OCI-LY7 (cell line): ENCODE measurements around the gene NEAT1. TPM values are rescaled to one million over a fixed set of nuclear protein-coding genes. Genes with fewer than 3 reads are reported as not detected.

Experiments
- BruUV-seq: library from RNA; stranded (reverse); fragments of 400-500 nt; replicated peaks from 2 replicates; lab custom pipeline; 2021; lab: Mats Ljungman, UMichigan
- CTCF ChIA-PET: fragments of 300-600 bp; sonication (Branson Sonifier 250); formaldehyde crosslinking; loops from one replicate; lab custom pipeline; 2022; ENCODE audit warnings: antibody characterized with exemption; ENCODE audit not compliant: unreplicated experiment; lab: Charles Lee
- POLR2A ChIA-PET: fragments of 300-600 bp; sonication (Branson Sonifier 250); formaldehyde crosslinking; loops from one replicate; lab custom pipeline; 2022; ENCODE audit warnings: antibody characterized with exemption; lab: Charles Lee
- DNase-seq: peaks from one replicate; pipeline ENCODE4 v3.0.0-alpha.2; 2015; ENCODE audit warnings: low spot score
- H2AFZ ChIP-seq: fragments of 200-600 bp; sonication (generic), shearing (Covaris generic); 2 replicates; pipeline ENCODE4 v1.6.1; 2014; ENCODE audit warnings: mild to moderate bottlenecking, antibody characterized with exemption, low read length, moderate library complexity
- H3K27ac ChIP-seq: fragments of 200-600 bp; sonication (generic); 2 replicates; pipeline ENCODE4 v1.5.1; 2014; ENCODE audit warnings: mixed run types, low read depth, mild to moderate bottlenecking, moderate library complexity, low read length, inconsistent platforms; ENCODE audit not compliant: poor library complexity, severe bottlenecking
- H3K36me3 ChIP-seq: fragments of 200-600 bp; sonication (generic); 2 replicates; pipeline ENCODE4 v1.6.1; 2014; ENCODE audit warnings: mild to moderate bottlenecking, antibody characterized with exemption, low read length, moderate library complexity, mixed read lengths; ENCODE audit not compliant: insufficient read depth
- H3K4me1 ChIP-seq: fragments of 200-600 bp; sonication (generic); 2 replicates; pipeline ENCODE4 v1.5.1; 2014; ENCODE audit warnings: mild to moderate bottlenecking, low read length; ENCODE audit not compliant: insufficient read depth, poor library complexity, severe bottlenecking
- H3K4me2 ChIP-seq: fragments of 200-600 bp; sonication (generic); 2 replicates; pipeline ENCODE4 v1.6.1; 2014; ENCODE audit warnings: mild to moderate bottlenecking, low read length
- H3K4me3 ChIP-seq: fragments of 200-600 bp; sonication (generic); 2 replicates; pipeline ENCODE4 v1.5.1; 2014; ENCODE audit warnings: mild to moderate bottlenecking, low read depth, low read length; ENCODE audit not compliant: poor library complexity, severe bottlenecking
- H3K79me2 ChIP-seq: fragments of 200-600 bp; sonication (generic); 2 replicates; pipeline ENCODE4 v1.6.1; 2016; ENCODE audit warnings: low read depth, mild to moderate bottlenecking, low read length, moderate library complexity, mixed read lengths; ENCODE audit not compliant: insufficient read depth
- H3K9me2 ChIP-seq: fragments of 200-600 bp; sonication (generic); 2 replicates; pipeline ENCODE4 v1.6.1; 2016; ENCODE audit warnings: mild to moderate bottlenecking, low read length, mixed read lengths; ENCODE audit not compliant: insufficient read depth
- H3K9me3 ChIP-seq: fragments of 200-600 bp; sonication (generic); 2 replicates; pipeline ENCODE4 v1.6.1; 2014; ENCODE audit warnings: mild to moderate bottlenecking, mixed run types, low read length, mixed read lengths
- H4K20me1 ChIP-seq: fragments of 200-600 bp; sonication (generic); 2 replicates; pipeline ENCODE4 v1.6.1; 2014; ENCODE audit warnings: mild to moderate bottlenecking, antibody characterized with exemption, low read length, moderate library complexity, mixed read lengths; ENCODE audit not compliant: insufficient read depth
- CTCF ChIP-seq: fragments of 200-600 bp; sonication (generic); conservative IDR thresholded peaks from 2 replicates; pipeline ENCODE4 v1.5.1; 2014; ENCODE audit warnings: mild to moderate bottlenecking, antibody characterized with exemption, low read length, moderate library complexity, mixed read lengths
- EZH2phosphoT487 ChIP-seq: fragments of 200-600 bp; sonication (generic); IDR thresholded peaks from 2 replicates; pipeline ENCODE4 v1.6.1; 2018; ENCODE audit warnings: low read depth, borderline replicate concordance, mild to moderate bottlenecking, mixed run types, antibody characterized with exemption, low read length, moderate library complexity, mixed read lengths
- intact Hi-C: fragments of 100-400 bp; cut with micrococcal nuclease; formaldehyde crosslinking; loops from one replicate; pipeline ENCODE4 v1.10.0; 2022; ENCODE audit not compliant: unreplicated experiment
- total RNA-seq, 2 experiments: library from RNA; depleted of rRNA in 1 of 2; stranded (reverse); fragments of >200 nt in 1 of 2; shearing (Covaris generic) in 1 of 2; gene quantifications; 2 replicates each; pipeline ENCODE4 v1.2.3, GENCODE V29; 2014 to 2022

Gene NEAT1
- total RNA-seq, 2 experiments from 2014 or later = 30.1 to 440 TPM

GRCh38 chr11:65418431-65418680, 4.2 kb upstream of the NEAT1 start:
- DNase-seq = no peak
- Histone ChIP-seq H3K79me2 (peaks cover 50% of the 10 kb centered on the region), H3K4me2 (peak overlapping the region; percentile 91), H2AFZ (no peak overlapping the region), H3K9me3 (no peaks in the 10 kb centered on the region), H3K27ac (peak overlapping the region; percentile 97), H3K9me2 (no peaks in the 10 kb centered on the region), H3K4me3 (peak overlapping the region; percentile 73), H3K4me1 (peaks cover 70% of the 10 kb centered on the region), H3K36me3 (peaks cover 13% of the 10 kb centered on the region), H4K20me1 (no peaks in the 10 kb centered on the region)
- ChIA-PET POLR2A (interaction anchor here (1.2 to 11.5 kb wide), 5 partner anchors 12 to 89 kb away, joined by 3 to 237 read pairs (median 18); partner anchors contain the start of gene MALAT1), CTCF (interaction anchor here (0.7 kb wide), 1 partner anchor 967 kb away, joined by 3 read pairs; no protein-coding TSS in a partner anchor)
- no TSS peak for BruUV-seq
- no peak for TF ChIP-seq EZH2phosphoT487
- no peak for TF ChIP-seq CTCF
- intact Hi-C loops = loop anchor here (5.0 kb wide), 1 partner anchor 51 kb away; no protein-coding TSS in a partner anchor

DNA sequence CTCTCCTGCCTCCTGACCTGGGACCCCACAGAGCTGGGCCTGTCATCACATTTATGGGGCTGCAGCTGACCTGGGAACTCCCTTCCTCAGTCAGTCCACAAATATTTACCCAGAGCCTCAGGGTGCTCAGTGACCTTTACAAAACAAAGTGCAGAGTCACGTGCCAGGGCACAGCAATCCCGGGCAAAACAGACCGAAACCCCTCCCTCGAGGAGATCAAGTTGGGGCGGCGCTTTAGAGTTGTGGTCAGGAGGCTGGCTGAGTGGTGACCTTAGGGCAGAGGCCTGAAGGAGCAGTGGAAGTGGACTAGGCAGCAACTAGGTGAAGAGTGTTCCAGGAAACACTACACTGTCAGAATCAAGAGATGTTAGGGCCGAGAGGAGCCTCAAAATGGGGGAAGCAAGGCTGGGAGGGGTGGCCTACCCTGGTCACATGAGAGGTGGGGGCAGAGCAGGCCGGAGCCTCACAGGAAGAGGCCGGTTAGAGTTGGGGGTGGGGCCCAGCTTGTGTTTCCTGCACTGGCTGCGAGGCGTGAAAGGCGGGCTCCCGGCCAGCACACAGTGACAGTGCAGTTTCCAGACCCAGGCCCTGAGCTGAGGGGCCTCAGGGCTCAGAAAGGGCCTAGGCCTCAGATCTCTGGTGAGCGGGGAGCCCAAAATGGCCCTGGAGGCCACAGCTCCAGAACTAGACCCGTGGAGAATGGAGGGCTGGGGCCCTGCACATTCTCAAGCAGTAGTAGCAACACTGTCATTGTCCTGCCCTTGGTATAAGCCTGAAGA, 3.7 kb upstream of the NEAT1 start:
- Histone ChIP-seq H3K79me2 (peaks cover 55% of the 10 kb centered on the region), H3K9me2 (no peaks in the 10 kb centered on the region), H3K4me1 (peaks cover 70% of the 10 kb centered on the region), H3K27ac (peak overlapping the region; percentile 97), H3K9me3 (no peaks in the 10 kb centered on the region), H3K4me2 (peak overlapping the region; percentile 91), H3K36me3 (peaks cover 14% of the 10 kb centered on the region), H2AFZ (no peak overlapping the region), H3K4me3 (peak overlapping the region; percentile 73), H4K20me1 (0 out of 2 replicates have a peak, but pooled peaks cover under 1% of the 10 kb centered on the region)
- no peak for TF ChIP-seq CTCF
- no peak for TF ChIP-seq EZH2phosphoT487
- intact Hi-C loops = loop anchor here (1.0 to 5.0 kb wide), 2 partner anchors 24 to 52 kb away; no protein-coding TSS in a partner anchor
- peak; percentile 98 for DNase-seq
- POLR2A ChIA-PET = interaction anchor here (0.6 to 11.5 kb wide), 10 partner anchors 10 to 90 kb away, joined by 3 to 237 read pairs (median 14); partner anchors contain the start of gene MALAT1
- BruUV-seq = no TSS peak
- CTCF ChIA-PET = interaction anchor here (0.6 to 1.8 kb wide), 3 partner anchors 11 to 967 kb away, joined by 3 to 5 read pairs (median 3); partner anchors contain the start of gene MALAT1

- H2AFZ ChIP-seq = no peak overlapping the region
- H3K4me2 ChIP-seq = peak overlapping the region; percentile 91
- no TSS peak for BruUV-seq
- peaks cover 70% of the 10 kb centered on the region for H3K4me1 ChIP-seq
- intact Hi-C loops = loop anchor here (1.0 to 5.0 kb wide), 2 partner anchors 24 to 52 kb away; no protein-coding TSS in a partner anchor
- peak overlapping the region; percentile 97 for H3K27ac ChIP-seq
- 0 out of 2 replicates have a peak, but pooled peaks cover 4% of the 10 kb centered on the region for H4K20me1 ChIP-seq
- no peaks in the 10 kb centered on the region for H3K9me2 ChIP-seq
- DNase-seq = no peak
- ChIA-PET POLR2A (interaction anchor here (1.1 to 11.5 kb wide), 11 partner anchors 9 to 90 kb away, joined by 4 to 237 read pairs (median 10); partner anchors contain the start of gene MALAT1), CTCF (interaction anchor here (0.5 to 1.8 kb wide), 2 partner anchors 23 to 79 kb away, joined by 3 to 5 read pairs; partner anchors contain the start of gene MALAT1)
- no peaks in the 10 kb centered on the region for H3K9me3 ChIP-seq
- H3K4me3 ChIP-seq = peak overlapping the region; percentile 73
- H3K36me3 ChIP-seq = peaks cover 16% of the 10 kb centered on the region
- TF ChIP-seq CTCF (no peak), EZH2phosphoT487 (no peak)
- H3K79me2 ChIP-seq = peaks cover 61% of the 10 kb centered on the region
Measured at GRCh38 chr11:65419460-65419771, 3.2 kb upstream of the NEAT1 start.
